Measurements from ENCODE around the gene MCCD1.
"Not testable (repeated sequence)": the region's sequence is repeated elsewhere in the genome, so short reads cannot be mapped to it uniquely, and the experiment has no call there.

The MCCD1 gene

GRCh38 chr6:31528821-31529328 is at the start of gene MCCD1:
Gene MCCD1, plus strand, starts transcription at chr6:31528962. Its CDS starts 53 bp downstream, at chr6:31529015.
- DNase-seq, result no peak

GRCh38 chr6:31479151-31479932 is 49.4 kb upstream of the MCCD1 start:
- DNase-seq, result no peak

- DNase-seq, result no peak
Measured at GRCh38 chr6:31479933-31480535, 48.7 kb upstream of the MCCD1 start.

GRCh38 chr6:31480574-31480973 is 48.2 kb upstream of the MCCD1 start:
- DNase-seq, result no peak

GRCh38 chr6:31483392-31483791 is 45.4 kb upstream of the MCCD1 start:
- DNase-seq, result no peak

- no peak for DNase-seq
Measured at GRCh38 chr6:31485055-31485454, 43.7 kb upstream of the MCCD1 start.

GRCh38 chr6:31486065-31486837 is 42.5 kb upstream of the MCCD1 start:
- DNase-seq, result not testable (repeated sequence)

GRCh38 chr6:31487674-31488073 is 41.1 kb upstream of the MCCD1 start:
- DNase-seq, result not testable (repeated sequence)

GRCh38 chr6:31489086-31489485 is 39.7 kb upstream of the MCCD1 start:
- DNase-seq, result no peak

GRCh38 chr6:31490115-31490873 is 38.5 kb upstream of the MCCD1 start:
- DNase-seq, result no peak

- DNase-seq, result not testable (repeated sequence)
Measured at GRCh38 chr6:31493550-31493874, 35.2 kb upstream of the MCCD1 start.

- peak; percentile 35 for DNase-seq
Measured at GRCh38 chr6:31493875-31494694, 34.7 kb upstream of the MCCD1 start.

- DNase-seq, result no peak
Measured at GRCh38 chr6:31495580-31495979, 33.2 kb upstream of the MCCD1 start.

GRCh38 chr6:31496826-31497225 is 31.9 kb upstream of the MCCD1 start:
- not testable (repeated sequence) for DNase-seq

- no peak for DNase-seq
Measured at GRCh38 chr6:31497531-31498476, 31.0 kb upstream of the MCCD1 start, which contains the start of gene MICB. Gene MICB, plus strand, starts transcription at chr6:31498145. Its CDS starts 49 bp downstream, at chr6:31498194.

- DNase-seq, result no peak
Measured at GRCh38 chr6:31498748-31499147, 30.0 kb upstream of the MCCD1 start.

- DNase-seq, result not testable (repeated sequence)
Measured at GRCh38 chr6:31499648-31500047, 29.1 kb upstream of the MCCD1 start.

- no peak for DNase-seq
Measured at GRCh38 chr6:31502586-31502985, 26.2 kb upstream of the MCCD1 start.

GRCh38 chr6:31509036-31509435 is 19.7 kb upstream of the MCCD1 start:
- DNase-seq, result not testable (repeated sequence)

- no peak for DNase-seq
Measured at GRCh38 chr6:31510007-31510406, 18.8 kb upstream of the MCCD1 start.
